Activated T-cell treated with anti-CD3 and anti-CD28 coated beads, Interleukin-2, amount 50 U/mL, for 4 hours (primary cell): ENCODE results near the gene IL3. TPM values are rescaled to one million over a fixed set of nuclear protein-coding genes. Genes with fewer than 3 reads are reported as not detected.

ENCODE experiments used
- ATAC-seq, 2 donors: fragments of 200-7000 bp; cut with Tn5 transposase; one replicate each; pipeline ENCODE4 v1.10.0; 2021
- DNase-seq: peaks from one replicate; pipeline ENCODE4 v3.0.0-alpha.2; 2020
- H3K27me3 Mint-ChIP-seq: one replicate; pipeline ENCODE4 v1.8.0; 2021; ENCODE audit warnings: low read depth, mixed read lengths
- H3K36me3 Mint-ChIP-seq: one replicate; pipeline ENCODE4 v1.8.0; 2022; ENCODE audit warnings: mixed read lengths; ENCODE audit not compliant: insufficient read depth
- H3K4me1 Mint-ChIP-seq: one replicate; pipeline ENCODE4 v1.8.0; 2021; ENCODE audit warnings: low read depth, mixed read lengths
- H3K4me3 Mint-ChIP-seq: one replicate; pipeline ENCODE4 v1.8.0; 2021; ENCODE audit warnings: mild to moderate bottlenecking, moderate library complexity, mixed read lengths
- H3K9me3 Mint-ChIP-seq: one replicate; pipeline ENCODE4 v1.8.0; 2021; ENCODE audit warnings: mixed read lengths
- total RNA-seq, 3 donors: library from RNA; stranded (reverse); gene quantifications; one replicate each; pipeline ENCODE4 v1.2.1, GENCODE V29; 2021

The IL3 gene
- total RNA-seq, 3 donors from 2014 or later: 94.6 to 152 (median 138) TPM

DNA sequence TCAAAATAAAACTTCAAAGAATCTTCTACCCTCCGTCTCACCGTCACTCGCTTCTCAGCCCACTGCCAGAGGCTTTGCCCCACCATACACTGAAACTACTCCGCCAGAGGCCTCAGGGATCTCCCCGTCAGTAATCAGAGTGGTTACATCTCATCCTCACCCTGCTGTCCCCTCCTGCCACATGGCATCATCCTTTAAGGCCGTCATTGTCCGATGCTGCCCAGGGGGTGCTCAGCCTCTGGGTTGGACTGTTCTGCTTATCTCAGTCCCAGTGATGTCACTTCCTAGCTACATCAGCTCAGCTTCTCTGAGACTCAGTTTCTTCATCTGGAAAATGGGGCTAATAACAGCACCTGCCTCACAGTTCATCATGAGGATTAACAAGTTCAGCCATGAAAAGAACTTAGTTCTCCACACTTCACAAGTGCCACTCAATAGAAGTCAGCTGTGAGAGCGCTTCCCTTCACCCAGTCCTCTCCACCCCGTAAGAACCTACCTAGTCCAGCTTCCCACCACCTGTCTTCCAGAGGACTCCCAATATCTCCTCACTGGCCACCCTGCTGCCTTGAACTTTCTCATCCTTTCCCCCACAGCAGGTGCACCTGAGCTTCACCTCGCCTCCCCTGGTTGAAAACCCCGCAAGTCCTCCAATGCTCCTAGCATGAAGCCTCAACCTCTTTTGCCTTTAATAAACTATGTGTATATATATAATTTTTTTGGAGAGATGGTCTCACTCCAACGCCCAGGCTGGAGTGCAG, 2.8 kb upstream of the IL3 start:
- Mint-ChIP-seq H3K27me3 (no peaks in the 10 kb centered on the region), H3K4me1 (peaks cover 45% of the 10 kb centered on the region), H3K4me3 (no peak overlapping the region), H3K36me3 (no peaks in the 10 kb centered on the region), H3K9me3 (no peaks in the 10 kb centered on the region)
- ATAC-seq (no peak), DNase-seq (peak; percentile 2)

DNA sequence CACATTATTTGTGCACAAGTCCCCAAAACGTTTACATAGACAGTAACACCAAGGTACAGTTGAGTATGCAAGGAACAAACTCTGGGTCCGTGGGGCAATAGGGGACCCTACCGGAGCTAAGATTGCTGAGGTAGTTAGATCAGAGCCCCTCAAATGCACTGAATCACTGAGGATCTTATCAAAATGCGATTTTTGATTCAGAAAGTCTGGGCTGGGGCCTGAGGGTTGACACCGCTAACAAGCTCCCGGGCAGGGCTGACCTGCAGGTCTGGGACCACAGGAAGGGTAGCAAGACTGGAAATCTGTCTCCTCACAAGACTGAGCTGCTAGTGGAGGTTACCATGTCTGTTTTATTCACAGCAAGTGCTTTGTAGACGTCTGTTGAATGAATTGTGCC, 1.8 kb upstream of the IL3 start:
- peak; percentile 1 for DNase-seq
- Mint-ChIP-seq H3K9me3 (no peaks in the 10 kb centered on the region), H3K4me1 (peaks cover 49% of the 10 kb centered on the region), H3K36me3 (no peaks in the 10 kb centered on the region), H3K4me3 (no peak overlapping the region), H3K27me3 (no peaks in the 10 kb centered on the region)
- no peak for ATAC-seq

DNA sequence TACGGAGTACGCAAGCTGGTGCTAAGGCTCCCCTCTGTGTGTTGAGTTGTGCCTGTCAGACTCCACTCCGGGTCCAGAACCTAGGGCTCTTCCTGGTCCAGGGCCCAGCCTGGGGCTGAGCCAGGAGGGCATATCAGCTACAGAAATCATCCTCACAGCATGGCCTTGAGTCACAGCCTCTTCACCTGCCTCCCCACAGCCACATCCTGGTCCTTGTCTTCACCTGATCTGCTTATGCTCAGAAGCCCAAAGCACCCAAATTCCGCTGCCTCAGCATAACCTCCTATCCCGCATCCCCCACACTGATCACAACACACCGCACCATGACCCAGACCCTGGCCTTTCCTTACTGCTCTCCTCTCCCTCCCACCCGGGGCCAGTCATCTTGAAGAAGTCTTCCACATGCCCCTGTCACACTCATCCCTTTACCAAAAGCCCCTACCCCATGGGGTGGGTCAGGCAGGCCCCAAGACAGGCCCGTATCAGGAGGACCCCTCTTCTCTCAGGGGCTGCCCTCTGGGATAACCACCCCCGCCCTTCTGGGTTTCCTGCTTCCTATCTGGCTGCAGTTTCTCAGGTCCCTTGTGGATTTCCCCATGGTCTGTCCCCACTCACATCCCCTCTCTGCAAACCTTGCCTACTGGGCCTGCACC, 1.3 kb upstream of the IL3 start:
- DNase-seq: peak; percentile 18
- peak; percentile 8 to 28 for ATAC-seq
- Mint-ChIP-seq H3K36me3 (no peaks in the 10 kb centered on the region), H3K4me3 (no peak overlapping the region), H3K27me3 (no peaks in the 10 kb centered on the region), H3K4me1 (peaks cover 50% of the 10 kb centered on the region), H3K9me3 (no peaks in the 10 kb centered on the region)

DNA sequence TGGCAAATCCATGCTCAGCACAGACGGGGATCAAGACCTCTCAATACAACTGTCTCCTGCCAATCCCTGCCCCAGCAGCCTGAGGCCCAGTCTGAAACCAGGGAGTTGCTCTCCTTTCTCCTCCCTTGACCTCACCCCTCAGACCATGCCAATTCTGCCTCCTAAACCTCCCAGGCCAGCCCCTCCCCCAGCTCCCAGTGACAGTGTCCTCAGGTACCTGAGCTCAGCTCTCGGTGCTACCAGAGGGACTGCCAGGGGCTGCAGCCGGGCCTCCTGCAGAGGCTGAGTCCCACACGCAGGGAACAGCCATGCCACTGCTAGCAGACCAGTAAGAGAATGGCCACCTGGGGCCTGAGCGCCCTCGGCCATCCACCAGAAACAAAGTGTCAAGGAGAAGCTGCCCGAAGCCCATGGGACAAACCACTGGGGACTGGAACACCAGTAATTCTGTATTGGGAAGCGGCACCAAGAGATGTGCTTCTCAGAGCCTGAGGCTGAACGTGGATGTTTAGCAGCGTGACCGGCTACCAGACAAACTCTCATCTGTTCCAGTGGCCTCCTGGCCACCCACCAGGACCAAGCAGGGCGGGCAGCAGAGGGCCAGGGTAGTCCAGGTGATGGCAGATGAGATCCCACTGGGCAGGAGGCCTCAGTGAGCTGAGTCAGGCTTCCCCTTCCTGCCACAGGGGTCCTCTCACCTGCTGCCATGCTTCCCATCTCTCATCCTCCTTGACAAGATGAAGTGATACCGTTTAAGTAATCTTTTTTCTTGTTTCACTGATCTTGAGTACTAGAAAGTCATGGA, 557 bp upstream of the IL3 start:
- Mint-ChIP-seq H3K4me1 (peaks cover 47% of the 10 kb centered on the region), H3K27me3 (no peaks in the 10 kb centered on the region), H3K9me3 (no peaks in the 10 kb centered on the region), H3K36me3 (no peaks in the 10 kb centered on the region), H3K4me3 (no peak overlapping the region)
- no peak for DNase-seq
- no peak for ATAC-seq

DNA sequence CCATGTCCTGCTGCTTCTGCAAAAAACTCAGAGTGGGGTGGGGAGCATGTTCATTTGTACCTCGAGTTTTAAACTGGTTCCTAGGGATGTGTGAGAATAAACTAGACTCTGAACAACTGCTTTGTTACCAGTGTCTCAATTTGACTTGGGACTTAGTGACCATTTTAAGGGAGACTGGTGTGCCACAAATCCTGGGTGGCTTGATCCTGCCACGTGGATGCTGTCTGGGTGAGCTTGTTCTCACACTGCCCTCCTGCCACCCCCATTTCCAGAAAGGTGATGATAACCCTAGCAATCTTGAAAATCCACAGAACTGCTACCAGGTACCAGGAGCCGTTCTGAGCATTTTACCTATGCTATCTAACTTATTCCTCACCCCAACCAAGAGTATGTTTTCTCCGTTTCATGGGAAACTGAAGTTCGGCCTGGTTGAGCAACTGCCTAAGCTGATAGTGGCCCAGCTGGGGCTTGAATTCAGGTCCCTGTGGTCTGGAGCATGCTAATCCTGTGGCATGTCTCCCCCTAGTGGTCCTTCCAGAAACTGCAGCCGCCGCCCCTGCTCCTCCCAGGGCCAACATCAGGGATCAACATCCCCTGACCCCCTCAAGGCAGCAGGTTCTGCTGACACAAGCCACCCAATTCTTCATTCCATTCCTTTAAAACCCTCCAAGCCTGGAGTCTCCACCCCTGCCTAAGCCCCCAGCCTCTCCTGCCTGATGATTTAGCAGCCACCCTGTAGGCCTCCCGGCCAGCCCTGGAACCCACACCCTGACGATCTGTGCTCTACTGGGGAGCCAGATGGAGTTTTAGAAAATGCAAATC, 2.8 kb downstream of the IL3 start:
- DNase-seq (peak; percentile 84), ATAC-seq (peak; percentile 41 to 44)
- Mint-ChIP-seq H3K36me3 (no peaks in the 10 kb centered on the region), H3K27me3 (no peaks in the 10 kb centered on the region), H3K9me3 (no peaks in the 10 kb centered on the region), H3K4me3 (no peak overlapping the region), H3K4me1 (peaks cover 29% of the 10 kb centered on the region)

DNA sequence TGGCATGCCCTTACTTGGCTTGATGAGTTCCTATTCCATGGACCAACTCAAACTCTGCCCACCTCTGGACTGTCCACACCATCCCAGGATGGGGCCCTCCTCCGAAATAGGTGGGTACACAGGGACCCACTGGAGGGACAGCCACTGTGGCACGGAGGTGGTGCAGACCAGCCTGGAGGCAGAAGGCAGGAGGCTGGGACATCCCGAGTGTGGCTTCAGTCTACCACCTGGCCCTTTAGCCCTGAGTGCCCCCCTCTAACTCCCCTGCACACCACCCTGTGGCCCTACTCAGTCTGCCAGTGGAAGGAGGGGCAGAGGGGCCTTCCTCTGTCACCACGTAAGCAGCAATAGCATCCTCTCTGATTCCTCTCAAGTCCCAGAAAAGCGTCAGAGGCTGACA, 3.7 kb downstream of the IL3 start:
- Mint-ChIP-seq H3K27me3 (no peaks in the 10 kb centered on the region), H3K36me3 (no peaks in the 10 kb centered on the region), H3K4me3 (no peak overlapping the region), H3K4me1 (peaks cover 23% of the 10 kb centered on the region), H3K9me3 (no peaks in the 10 kb centered on the region)
- peak; percentile 3 for DNase-seq
- ATAC-seq: no peak

DNA sequence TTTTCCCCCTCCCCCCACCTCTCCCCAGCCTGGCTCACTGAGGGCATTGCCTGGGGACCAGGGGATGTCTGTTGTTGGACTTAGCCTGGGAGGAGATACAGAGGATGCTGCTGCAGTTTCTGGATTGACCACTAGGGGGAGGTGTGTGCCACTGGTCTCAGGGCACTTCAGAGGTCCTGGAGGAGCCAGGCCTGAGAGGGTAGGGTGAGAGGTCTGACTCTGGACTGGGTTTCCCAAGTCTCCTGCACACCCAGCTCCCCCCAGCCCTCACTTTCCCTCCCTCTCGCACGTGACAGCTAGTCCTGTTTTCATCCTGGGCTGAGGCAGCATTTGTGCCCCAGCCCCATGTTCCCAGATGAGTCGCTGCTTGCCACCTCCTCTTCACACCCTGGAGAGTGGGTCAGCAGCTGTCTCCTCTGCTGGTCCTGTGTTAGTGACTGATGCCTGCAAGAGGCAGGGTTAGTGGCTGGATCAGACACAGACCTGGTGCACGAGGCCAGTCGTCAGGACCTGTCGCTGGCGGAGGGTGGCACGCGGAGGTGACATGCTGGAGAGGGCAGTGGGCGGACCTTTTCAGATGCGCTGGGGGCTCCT, 4.4 kb downstream of the IL3 start:
- peaks cover 16% of the 10 kb centered on the region for H3K4me1 Mint-ChIP-seq
- no peak overlapping the region for H3K4me3 Mint-ChIP-seq
- H3K36me3 Mint-ChIP-seq: no peaks in the 10 kb centered on the region
- peak; percentile 80 for DNase-seq
- H3K27me3 Mint-ChIP-seq: no peaks in the 10 kb centered on the region
- peak; percentile 66 to 77 for ATAC-seq
- no peaks in the 10 kb centered on the region for H3K9me3 Mint-ChIP-seq

DNA sequence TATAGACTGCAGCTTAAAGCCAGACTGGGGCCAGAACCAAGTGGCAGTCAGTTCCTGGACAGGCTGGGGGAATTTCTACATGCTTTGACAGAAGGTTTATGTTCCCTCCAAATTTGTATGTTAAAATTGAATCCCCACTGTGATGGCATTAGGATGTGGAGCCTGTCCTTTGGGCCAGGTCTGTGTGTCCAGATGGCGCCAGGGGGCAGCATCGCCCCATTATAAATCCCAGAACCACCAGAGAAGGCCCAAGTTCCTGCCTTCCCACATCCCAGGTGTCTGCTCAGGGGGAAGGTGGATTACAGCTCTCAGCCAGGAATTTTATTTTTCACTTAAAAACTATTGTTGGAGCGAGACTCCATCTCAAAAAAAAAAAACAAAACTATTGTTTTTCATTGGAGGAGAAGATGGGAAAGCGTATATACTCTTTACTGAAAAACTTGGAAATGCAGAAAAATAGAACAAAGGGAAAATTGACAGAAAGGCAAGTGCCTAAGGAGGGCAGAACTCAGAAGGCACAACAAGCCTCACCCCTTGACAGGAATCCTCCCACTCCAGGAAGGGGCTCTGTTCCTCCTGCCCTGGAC, 5.0 kb downstream of the IL3 start:
- Mint-ChIP-seq H3K27me3 (no peaks in the 10 kb centered on the region), H3K9me3 (no peaks in the 10 kb centered on the region), H3K4me3 (no peak overlapping the region), H3K4me1 (peaks cover 16% of the 10 kb centered on the region), H3K36me3 (no peaks in the 10 kb centered on the region)
- DNase-seq (peak; percentile 43), ATAC-seq (peak; percentile 44 to 56)

DNA sequence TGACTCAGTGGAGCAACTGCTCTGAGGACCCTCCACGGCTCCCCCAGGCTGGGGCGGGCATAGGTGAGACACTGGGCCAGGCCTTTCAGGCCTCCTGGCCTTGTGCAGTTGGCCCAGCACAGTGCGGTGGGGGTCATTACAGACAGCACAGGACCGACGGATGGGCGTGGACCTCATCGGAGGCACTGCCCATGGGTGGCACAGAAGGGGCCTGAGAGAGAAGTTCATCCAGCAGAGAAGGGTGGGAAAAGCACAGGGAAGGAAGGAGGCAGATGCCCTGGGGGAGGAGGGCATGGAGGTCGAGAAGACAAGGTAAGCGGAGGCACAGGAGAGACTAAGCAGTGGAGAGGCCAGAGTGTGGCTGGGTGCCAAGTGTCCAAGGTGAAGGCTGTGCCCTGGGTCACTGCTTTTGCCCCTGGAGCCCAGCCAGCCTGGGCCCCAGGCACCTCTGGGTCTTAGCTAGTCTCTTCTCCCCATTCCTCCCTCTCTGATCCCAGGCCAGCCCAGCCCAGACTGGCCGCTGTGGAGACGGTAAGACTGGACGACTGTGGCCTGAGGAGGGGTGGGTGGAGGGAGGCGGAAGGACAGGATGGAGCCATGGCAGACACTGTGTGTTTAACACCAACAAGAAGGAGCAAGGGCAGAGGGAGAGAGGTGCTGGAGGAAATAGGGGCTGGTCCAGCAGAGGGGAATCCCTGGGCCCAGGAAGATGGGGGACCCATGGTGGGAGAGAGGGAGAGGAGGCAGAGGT, 5.7 kb downstream of the IL3 start:
- H3K36me3 Mint-ChIP-seq: no peaks in the 10 kb centered on the region
- H3K9me3 Mint-ChIP-seq: no peaks in the 10 kb centered on the region
- ATAC-seq: no peak
- DNase-seq: no peak
- H3K4me3 Mint-ChIP-seq: no peak overlapping the region
- H3K27me3 Mint-ChIP-seq: no peaks in the 10 kb centered on the region
- H3K4me1 Mint-ChIP-seq: peaks cover 23% of the 10 kb centered on the region

DNA sequence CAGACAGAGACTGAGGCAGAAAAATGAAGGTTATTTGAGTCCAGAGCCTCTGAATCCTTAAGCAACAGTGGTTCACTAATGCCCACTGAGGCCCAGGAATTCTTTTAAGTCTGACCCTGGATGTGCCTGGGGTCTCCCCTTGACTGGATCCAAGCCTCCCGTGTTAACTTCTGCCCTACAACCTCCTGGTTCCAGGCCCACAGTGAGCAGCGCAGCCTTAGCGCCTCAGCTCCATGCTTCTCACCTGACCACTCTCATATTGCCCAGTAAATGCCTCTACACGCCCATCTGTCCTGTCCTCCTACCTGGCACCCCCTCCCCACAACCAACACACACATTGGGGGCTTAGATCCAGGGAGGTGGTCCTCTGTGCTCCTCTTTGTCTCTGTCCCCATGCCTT, 6.4 kb downstream of the IL3 start:
- H3K27me3 Mint-ChIP-seq: no peaks in the 10 kb centered on the region
- H3K4me3 Mint-ChIP-seq: no peak overlapping the region
- no peaks in the 10 kb centered on the region for H3K36me3 Mint-ChIP-seq
- no peaks in the 10 kb centered on the region for H3K9me3 Mint-ChIP-seq
- DNase-seq: no peak
- ATAC-seq: no peak
- peaks cover 29% of the 10 kb centered on the region for H3K4me1 Mint-ChIP-seq

DNA sequence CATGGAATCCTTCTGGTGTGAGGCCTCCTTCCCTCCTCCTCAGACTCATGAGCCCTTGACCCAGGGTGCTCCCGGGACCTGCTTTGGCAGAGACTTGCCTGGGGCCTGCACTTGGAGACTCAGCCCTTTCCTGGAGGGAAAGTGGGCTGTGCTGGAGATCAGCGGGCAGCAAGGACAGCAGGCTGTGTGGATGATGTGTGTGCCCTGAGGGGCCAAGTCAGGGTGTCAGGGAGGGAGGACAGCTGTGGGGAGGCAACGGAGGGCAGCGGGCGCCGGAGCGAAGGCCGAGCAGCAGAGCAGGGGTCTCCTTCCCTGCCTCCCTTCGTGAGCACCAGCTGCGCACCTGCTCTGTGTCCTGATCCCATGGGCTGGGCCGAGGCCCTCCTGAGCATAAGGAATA, 7.0 kb downstream of the IL3 start:
- Mint-ChIP-seq H3K9me3 (no peaks in the 10 kb centered on the region), H3K27me3 (no peaks in the 10 kb centered on the region), H3K4me3 (no peak overlapping the region), H3K36me3 (no peaks in the 10 kb centered on the region), H3K4me1 (peaks cover 32% of the 10 kb centered on the region)
- ATAC-seq (no peak), DNase-seq (no peak)

DNA sequence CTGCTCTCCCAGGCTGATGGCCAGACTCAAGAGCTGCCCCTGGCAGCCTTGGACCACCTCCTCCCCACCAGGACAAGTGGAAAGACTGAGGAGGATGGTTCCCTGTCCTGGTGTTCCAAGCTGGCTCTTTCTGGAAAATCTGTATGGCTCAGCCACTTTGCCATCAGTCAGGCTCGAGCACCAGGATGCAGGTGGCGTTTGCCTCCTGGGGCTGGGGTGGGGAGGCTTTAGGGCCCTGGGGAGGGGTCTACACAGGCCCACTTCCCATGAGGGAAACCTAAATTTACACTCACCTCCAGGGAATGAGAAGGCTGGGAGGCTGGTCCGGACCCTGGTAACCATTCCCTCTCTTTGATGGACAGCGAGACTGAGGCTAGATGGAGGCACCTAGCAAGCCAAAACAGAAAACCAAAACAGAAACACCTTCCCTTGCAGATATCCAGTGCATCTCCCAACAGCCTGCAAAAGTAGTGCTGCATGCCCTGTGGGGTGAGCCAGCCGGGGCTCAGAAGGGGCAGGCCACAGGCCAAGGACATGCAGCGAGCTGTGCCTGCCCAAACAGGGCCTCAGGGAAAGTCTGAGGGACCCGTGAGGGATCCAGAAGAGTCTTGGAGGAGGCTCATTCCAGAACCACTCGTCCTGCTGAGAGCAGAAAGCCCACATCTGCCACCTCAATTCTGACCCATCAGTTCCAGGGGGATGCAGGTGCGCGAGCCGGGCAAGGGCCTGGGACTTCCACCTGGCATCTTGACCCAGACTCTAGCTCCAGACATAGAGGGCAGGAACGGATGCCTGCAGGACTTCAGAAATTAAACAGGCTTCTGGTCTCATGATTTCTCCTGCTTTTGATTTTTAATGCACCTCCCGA, 7.7 kb downstream of the IL3 start:
- no peak for DNase-seq
- Mint-ChIP-seq H3K4me3 (no peak overlapping the region), H3K36me3 (no peaks in the 10 kb centered on the region), H3K9me3 (no peaks in the 10 kb centered on the region), H3K27me3 (no peaks in the 10 kb centered on the region), H3K4me1 (peaks cover 35% of the 10 kb centered on the region)
- ATAC-seq: no peak
